ENCODE results near the gene DNAH14.
"Not testable (repeated sequence)": the region's sequence is repeated elsewhere in the genome, so short reads cannot be mapped to it uniquely, and the experiment has no call there.

Gene DNAH14

DNA sequence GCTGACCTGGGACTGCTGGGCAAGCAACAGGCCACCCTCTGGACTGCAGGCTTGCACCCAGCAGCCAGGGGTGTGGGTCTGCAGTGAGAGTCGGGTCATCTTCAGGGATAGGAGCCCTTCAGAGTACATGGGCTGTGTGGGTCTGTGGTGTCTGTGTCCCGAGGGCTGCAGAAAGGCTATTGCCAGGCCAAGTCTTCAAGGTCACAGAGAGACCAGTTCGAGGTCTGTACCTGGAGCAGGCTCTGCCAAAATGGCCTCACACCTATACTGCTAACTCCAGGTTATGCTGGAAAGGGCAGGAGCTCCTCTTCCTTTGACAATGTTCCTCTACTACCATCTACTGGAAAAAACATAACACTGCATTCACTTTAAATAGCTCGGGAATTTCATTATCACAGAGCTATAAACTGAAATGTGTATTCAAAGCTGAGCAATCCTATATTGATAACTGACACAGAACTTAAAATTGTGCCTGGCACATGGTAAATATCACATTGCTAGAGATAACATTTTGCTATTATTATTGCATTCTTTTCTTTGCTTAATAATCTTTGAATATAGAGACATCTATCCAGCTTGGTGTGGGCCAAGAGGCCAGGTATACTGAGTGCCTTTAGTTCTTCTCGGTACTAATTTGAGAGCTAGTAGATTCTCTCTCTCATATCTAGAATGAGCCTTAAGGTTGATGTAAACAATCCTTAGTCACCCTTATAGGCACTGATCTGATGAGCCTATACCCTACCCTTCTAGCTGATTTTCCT lies 6.9 kb upstream of the DNAH14 start:
- no peak for DNase-seq

GRCh38 chr1:224923726-224924125 lies 5.7 kb upstream of the DNAH14 start:
- DNase-seq, result no peak

GRCh38 chr1:224927631-224928030 lies 1.8 kb upstream of the DNAH14 start:
- not testable (repeated sequence) for DNase-seq

DNA sequence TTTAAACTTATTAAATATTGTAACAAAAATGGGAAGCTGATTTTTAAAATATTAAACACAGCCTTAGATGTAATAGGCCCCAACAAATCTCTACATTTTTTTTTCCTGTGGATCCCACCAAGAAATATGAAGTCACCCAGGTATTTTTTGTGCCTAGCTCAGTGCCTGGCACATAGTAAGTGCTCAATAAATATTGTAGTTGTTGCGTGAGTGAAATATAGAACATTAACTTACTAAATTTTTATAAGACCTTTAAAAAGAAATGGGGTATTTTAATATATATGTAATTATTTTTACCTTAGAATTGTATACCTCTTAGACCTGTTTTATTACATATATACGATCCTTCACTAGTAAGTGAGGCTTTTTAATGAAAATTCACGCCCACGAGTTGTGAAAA lies 569 bp upstream of the DNAH14 start:
- DNase-seq, result no peak

DNA sequence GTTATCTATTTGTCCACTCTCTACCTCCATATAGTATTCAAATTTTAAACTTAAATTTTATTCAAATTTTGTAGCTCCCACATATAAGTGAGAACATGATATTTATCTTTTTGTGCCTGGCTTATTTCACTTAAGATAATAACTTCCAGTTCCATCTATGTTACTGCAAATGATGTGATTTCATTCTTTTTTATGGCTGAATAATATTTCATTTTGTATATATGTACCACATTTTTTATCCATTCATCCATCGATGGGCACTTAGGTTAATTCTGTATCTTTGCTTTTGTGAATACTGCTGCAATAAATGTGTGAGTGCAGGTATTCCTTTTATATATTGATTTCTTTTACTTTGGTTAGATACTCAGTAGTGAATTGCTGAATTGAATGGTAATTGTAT lies 2.1 kb downstream of the DNAH14 start:
- DNase-seq, result no peak

DNA sequence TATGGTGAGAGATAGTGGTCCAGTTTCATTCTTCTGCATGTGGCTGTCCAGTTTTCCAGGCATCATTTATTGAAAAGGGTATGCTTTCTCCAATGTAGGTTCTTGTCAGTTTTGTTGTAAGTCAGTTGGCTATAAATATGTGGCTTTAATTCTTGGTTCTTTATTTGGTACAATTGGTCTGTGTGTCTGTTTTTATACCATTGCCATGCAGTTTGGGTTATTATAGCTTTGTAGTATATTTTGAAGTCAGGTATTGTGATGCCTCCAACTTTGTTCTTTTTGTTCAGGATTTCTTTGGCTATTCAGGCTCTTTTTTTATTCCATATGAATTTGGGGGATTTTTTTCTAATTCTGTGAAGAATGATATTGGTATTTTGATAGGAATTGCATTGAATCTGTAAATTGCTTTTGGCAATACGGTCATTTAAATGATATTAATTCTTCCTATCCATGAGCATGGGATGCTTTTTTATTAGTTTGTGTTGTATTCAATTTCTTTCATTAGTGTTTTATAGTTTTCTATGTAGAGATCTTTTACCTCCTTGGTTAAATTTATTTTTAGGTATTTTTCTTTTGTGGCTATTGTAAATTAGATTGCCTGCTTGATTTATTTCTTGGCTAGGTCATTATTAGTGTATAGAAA lies 3.3 kb downstream of the DNAH14 start:
- no peak for DNase-seq

- DNase-seq, result no peak
These were observed 4.1 kb downstream of the DNAH14 start for GRCh38 chr1:224933584-224933983.

DNA sequence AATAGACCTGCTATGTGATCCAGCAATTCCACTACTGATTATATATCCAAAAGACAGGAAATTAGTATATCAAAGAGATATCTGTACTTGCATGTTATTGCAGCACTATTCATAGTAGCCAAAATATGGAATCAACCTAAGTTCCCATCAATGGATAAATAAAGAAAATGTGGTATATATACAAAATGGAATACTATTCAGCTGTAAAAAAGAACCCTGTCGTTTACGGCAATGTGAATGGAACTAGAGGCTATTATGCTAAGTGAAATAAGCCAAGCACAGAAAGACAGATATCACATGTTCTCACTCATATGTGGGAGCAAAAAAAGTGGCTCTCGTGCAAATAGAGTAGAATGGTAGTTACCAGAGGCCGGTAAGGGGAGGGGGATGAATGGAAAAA lies 9.2 kb downstream of the DNAH14 start:
- no peak for DNase-seq

DNA sequence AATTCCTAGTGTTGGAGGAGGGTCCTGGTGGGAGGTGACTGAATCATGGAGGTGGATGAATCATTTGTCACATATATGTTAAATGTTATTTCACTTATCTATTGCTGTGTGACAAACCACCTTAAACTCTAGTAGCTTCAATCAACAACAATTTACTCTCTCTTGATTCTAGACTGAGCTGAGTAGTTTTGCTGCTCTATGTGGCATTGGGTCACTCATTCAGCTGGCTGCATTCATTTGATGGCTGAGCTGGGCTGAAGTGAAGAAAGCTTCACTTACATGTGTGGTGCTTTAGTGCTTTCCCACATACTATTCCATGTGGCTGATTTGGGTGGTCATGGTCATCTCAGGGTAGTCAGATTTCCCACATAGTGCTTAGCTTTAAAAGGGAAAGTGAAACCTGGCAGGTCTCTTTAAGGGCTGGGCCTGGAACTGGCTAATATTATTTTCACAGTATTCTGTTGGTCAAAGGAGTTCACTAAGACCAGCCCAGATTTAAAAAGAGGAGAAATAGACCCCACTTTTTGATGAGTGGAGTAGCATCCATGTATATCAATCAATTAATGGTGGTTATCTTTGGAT lies 10.5 kb downstream of the DNAH14 start:
- no peak for DNase-seq

DNA sequence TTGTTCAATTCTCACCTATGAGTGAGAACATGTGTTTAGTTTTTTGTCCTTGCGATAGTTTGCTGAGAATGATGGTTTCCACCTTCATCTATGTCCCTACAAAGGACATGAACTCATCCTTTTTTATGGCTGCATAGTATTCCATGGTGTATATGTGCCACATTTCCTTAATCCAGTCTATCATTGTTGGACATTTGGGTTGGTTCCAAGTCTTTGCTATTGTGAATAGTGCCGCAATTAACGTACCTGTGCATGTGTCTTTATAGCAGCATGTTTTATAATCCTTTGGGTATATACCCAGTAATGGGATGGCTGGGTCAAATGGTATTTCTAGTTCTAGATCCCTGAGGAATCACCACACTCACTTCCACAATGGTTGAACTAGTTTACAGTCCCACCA lies 11.3 kb downstream of the DNAH14 start:
- not testable (repeated sequence) for DNase-seq

DNA sequence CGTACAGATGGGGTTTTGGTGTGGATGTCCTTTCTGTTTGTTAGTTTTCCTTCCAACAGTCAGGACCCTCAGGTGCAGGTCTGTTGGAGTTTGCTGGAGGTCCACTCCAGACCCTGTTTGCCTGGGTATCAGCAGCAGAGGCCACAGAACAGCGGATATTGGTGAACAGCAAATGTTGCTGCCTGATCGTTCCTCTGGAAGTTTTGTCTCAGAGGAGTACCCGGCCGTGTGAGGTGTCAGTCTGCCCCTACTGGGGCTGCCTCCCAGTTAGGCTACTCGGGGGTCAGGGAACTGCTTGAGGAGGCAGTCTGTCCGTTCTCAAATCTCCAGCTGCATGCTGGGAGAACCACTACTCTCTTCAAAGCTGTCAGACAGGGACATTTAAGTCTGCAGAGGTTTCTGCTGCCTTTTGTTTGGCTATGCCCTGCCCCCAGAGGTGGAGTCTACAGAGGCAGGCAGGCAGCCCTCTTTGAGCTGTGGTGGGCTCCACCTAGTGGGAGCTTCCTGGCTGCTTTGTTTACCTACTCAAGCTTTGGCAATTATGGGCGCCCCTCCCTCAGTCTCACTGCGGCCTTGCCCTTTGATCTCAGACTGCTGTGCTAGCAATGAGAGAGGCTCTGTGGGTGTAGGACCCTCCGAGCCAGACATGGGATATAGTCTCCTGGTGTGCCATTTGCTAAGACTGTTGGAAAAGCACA lies 16.3 kb downstream of the DNAH14 start:
- not testable (repeated sequence) for DNase-seq

DNA sequence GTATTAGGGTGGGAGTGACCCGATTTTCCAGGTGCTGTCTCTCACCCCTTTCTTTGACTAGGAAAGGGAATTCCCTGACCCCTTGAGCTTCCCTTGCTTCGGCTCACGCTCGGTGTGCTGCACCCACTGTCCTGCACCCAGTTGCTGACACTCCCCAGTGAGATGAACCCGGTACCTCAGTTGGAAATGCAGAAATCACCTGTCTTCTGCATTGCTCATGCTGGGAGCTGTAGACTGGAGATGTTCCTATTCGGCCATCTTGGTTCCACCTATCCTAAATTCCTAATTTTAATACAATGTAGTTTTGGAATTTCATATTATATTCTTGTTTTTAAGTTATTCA lies 16.8 kb downstream of the DNAH14 start:
- not testable (repeated sequence) for DNase-seq

- DNase-seq, result no peak
These were observed 28.2 kb downstream of the DNAH14 start for GRCh38 chr1:224957696-224958095.

GRCh38 chr1:224958490-224958889 lies 29.0 kb downstream of the DNAH14 start:
- DNase-seq, result no peak

- no peak for DNase-seq
These were observed 29.6 kb downstream of the DNAH14 start for GRCh38 chr1:224959115-224959514.

GRCh38 chr1:224959656-224960055 lies 30.2 kb downstream of the DNAH14 start:
- DNase-seq, result no peak

- DNase-seq, result no peak
These were observed 50.7 kb downstream of the DNAH14 start for GRCh38 chr1:224980181-224980580.

DNA sequence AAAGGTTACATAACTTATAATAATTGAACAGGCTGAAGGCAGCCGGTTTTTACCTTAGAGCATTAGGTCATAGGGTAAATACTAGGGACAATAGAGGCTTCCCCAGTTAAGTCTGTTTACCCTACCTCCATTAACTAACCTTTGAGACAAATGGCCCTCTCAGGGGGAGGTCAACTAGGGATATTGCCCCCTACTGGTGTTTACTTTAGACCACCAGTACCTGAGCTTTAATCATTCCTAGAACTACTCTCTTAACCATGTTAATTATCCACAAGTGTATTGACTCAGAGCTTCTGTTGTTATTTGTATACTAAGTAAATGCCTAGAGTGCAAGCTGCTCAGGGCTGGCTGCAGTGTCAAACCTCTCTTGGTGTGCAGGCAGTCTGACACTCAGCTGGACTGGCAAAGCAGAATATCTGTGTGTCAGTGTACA lies 52.5 kb downstream of the DNAH14 start:
- DNase-seq, result not testable (repeated sequence)

- no peak for DNase-seq
These were observed 58.6 kb downstream of the DNAH14 start for GRCh38 chr1:224988042-224988441.

- DNase-seq, result no peak
These were observed 60.1 kb downstream of the DNAH14 start for GRCh38 chr1:224989615-224990014.

DNA sequence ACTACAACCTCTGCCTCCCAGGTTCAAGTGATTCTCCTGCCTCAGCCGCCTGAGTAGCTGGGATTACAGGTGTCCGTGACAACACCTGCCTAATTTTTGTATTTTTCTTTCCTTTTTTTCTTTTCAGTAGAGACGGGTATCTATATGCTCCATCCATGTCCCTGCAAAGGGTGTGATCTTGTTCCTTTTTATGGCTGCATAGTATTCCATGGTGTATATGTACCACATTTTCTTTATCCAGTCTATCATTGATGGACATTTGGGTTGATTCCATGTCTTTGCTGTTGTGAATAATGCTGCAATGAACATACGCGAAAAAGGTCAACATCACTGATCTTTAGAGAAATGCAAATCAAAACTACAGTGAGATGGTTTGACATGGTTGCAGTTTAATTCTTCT lies 62.1 kb downstream of the DNAH14 start:
- DNase-seq, result not testable (repeated sequence)

DNA sequence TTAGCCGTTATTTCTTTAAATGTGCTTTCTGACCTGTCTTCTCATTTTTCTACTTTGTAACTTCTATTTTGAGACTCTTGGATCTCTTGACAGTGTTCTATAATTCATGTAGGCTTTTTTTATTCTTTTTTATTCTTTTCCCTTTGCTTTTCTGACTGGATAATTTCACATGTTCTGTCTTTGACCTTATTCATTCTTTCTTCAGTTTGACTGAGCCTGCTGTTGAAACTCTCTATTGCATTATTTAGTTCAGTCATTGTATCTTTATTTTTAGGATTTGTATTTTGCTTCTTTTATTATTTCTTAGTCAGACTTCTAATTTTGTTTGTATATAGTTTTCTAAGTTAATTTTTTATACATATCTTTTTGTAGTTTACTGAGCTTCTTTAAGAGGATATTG lies 66.1 kb downstream of the DNAH14 start:
- no peak for DNase-seq

DNA sequence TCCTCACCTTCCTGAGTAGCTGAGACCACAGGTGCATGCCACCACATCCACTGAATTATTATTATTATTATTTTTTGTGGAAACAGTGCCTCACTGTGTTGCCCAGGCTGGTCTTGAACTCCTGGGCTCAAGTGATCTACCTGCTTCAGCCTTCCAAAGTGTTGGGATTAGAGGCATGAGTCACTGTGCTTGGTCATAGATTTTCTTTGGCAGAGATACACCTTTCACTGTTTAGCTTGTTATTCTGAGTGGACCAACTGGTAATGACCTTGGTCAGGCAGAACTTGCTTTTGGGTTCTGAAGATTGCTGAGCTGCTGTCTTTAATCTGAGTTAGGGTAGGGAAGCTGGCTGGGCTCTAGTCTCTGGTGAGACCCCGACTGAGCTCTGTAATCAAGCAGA lies 66.8 kb downstream of the DNAH14 start:
- DNase-seq, result no peak

DNA sequence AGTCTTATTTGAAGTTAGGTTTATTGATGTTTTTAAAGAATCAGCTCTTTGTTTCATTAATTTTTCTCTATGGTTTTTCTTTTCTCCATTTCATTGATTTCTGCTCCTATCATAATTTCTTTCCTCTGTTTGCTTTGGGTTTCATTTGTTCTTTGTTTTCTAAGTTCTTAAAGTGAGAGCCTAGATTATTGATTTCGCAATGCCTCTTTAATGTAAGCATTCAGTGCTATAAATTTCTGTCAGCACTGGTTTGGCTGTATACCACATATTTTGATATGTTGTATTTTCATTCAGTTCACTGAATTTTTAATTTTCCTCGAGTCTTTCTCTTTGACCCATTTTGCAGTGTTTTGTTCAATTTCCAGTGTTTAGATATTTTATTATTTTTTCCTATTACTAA lies 68.7 kb downstream of the DNAH14 start:
- DNase-seq, result no peak

Measured in NCI-H226 (cell line).